ENCODE data around the gene CNTN1.

DNA sequence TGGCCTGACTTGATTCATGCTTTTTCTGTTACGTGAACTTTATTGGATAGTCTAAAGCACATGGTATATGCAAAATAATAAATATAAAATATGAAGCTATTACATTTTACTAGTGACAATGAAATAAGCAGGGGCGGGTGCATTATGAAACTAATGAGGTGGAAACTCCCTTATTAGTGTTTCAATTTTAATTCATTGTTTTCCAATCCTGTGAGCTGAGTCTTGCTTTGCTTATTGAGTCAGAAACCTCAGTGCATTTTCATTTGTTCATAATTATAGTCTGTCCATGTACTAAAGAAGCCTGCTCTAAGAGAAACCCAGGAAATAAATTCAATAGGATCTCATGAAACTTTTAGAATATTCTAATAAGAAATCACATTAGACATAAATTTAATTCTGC is 78.5 kb downstream of the CNTN1 start:
- TF ChIP-seq POLR2AphosphoS5 (IDR thresholded peaks at IDR 0.05; ENCODE audit: low read depth, low read length) (no peak), POLR2A (IDR thresholded peaks at IDR 0.05; ENCODE audit: low read depth, low read length) (no peak)
